Fibroblast of villous mesenchyme (primary cell): ENCODE data around the gene TOX4. TPM values are rescaled to one million over a fixed set of nuclear protein-coding genes. Genes with fewer than 3 reads are reported as not detected.

Experiments used
- DNase-seq: peaks from one replicate; pipeline ENCODE4 v3.0.0-alpha.2; 2010; ENCODE audit warnings: low read depth
- H3K4me3 ChIP-seq: 2 replicates; pipeline ENCODE4 v1.5.1; 2011; ENCODE audit warnings: low read depth, mild to moderate bottlenecking, low read length
- total RNA-seq: library from RNA; depleted of rRNA; stranded (reverse); fragments of >200 nt; gene quantifications from 2 replicates; pipeline ENCODE4 v1.2.3, GENCODE V29; 2012
- TF ChIP-seq, protein P1 (sequence below): IDR thresholded peaks from 2 replicates; pipeline ENCODE4 v1.5.1; 2012; ENCODE audit warnings: low read depth, mild to moderate bottlenecking, low read length; ENCODE audit not compliant: insufficient read depth

Gene TOX4
- total RNA-seq, 1 donor, result 39.3 TPM

GRCh38 chr14:21525962-21526671 lies 49.1 kb downstream of the TOX4 start, which contains the start of gene SALL2:
SALL2 (minus strand) TSS chr14:21526346; CDS start chr14:21526127, 219 bp downstream.
- DNase-seq, result peak; percentile 70
- TF ChIP-seq, protein P1, sequence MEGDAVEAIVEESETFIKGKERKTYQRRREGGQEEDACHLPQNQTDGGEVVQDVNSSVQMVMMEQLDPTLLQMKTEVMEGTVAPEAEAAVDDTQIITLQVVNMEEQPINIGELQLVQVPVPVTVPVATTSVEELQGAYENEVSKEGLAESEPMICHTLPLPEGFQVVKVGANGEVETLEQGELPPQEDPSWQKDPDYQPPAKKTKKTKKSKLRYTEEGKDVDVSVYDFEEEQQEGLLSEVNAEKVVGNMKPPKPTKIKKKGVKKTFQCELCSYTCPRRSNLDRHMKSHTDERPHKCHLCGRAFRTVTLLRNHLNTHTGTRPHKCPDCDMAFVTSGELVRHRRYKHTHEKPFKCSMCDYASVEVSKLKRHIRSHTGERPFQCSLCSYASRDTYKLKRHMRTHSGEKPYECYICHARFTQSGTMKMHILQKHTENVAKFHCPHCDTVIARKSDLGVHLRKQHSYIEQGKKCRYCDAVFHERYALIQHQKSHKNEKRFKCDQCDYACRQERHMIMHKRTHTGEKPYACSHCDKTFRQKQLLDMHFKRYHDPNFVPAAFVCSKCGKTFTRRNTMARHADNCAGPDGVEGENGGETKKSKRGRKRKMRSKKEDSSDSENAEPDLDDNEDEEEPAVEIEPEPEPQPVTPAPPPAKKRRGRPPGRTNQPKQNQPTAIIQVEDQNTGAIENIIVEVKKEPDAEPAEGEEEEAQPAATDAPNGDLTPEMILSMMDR, result no peak
- H3K4me3 ChIP-seq, result peak within 1 kb of the TSS; percentile 81

DNA sequence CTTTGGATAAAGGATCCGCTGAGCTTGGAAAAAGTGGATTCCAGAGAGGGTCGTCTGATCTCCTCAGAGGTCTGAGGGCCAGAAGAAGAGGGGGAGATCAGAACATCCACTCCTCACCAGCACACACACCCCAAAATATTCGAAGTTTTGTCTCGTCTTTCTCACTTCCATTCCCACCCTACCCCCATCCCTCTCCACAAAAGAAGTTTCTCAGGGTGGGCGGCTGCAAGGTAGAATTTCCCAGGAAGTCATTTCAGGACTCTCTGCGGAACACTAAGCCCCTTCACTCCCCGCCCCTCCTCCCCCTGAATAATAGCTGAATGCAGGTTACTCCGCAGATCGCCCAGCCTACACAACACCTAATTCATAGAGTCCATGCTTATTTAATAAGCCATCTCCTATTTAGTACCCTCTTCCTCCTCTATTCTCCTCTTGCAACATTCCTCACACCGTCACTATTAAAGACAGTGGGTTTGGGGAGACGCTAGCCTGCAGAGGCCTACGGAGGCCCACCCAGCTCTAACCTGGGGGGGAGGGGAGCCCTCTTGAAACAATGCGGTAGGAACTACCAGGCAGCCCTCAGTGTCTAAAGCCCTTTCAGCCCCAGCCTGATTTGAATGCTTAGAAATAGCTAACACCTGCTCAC lies 49.8 kb downstream of the TOX4 start:
- H3K4me3 ChIP-seq, result peak overlapping the region; percentile 81
- TF ChIP-seq, protein P1, result no peak
- DNase-seq, result no peak

DNA sequence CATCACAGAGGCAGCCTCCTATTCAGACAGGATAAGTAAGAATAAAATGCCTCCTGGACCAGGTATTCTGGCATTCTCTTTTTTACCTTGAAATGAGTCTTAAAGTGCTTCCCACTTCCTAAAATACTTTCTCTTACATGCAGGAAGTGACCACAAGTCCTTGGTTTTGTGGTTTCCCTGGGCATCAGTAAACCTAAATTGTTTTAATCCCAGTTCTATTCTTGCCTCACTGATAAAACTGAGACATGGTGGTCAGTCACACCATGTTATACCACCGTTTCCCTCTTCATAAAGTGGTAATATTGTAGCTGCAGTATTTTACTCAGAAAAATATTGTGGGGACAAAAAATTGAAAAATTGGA lies 50.3 kb downstream of the TOX4 start:
- no peak overlapping the region for H3K4me3 ChIP-seq
- TF ChIP-seq, protein P1, result no peak
- DNase-seq, result no peak

DNA sequence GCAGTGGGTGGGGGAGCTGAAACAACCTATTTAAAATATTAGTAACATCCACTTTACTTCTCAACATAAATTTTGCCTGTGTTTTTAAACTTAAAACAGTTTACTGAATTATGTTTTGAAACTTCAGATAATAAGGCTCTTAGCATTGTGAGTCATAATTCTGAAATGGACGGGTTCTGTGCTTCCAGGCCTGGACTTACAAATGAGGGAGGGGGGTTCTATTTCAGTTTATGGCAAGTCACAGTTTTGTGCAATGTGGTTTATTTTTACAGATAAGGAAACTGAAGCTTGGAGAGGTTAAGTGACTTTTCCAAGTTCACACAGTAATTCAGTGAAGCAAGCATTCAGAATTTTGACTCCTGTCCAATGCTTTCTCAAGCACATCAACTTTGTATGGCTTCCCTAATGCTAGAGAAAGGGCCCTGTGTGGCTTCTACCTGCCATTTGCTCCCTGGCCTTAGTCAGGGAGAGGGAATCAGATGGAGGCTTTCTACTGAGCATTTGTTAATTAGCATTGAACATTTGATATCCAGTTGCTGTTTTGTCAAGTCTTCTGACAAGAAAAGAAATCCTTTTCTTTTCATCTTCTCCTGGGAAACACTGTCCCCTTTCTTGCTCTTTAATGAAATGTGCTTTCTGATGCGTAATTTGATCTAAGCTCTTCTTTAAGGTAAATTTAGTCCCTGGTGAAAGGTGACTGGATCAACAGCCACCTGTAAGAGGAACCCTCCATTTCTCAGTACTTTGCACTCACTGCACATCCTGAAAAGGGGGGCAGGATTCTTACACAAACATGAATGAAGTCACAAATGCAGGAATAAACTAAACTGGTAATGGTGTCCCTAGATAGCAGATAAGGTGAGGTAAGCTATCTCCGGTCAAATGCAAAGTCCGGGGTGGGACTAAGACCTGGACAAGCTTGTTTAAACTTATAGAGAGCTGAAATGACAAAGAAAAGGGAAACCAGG lies 51.7 kb downstream of the TOX4 start:
- peak; percentile 54 for DNase-seq
- TF ChIP-seq, protein P1, result no peak
- no peak overlapping the region for H3K4me3 ChIP-seq

DNA sequence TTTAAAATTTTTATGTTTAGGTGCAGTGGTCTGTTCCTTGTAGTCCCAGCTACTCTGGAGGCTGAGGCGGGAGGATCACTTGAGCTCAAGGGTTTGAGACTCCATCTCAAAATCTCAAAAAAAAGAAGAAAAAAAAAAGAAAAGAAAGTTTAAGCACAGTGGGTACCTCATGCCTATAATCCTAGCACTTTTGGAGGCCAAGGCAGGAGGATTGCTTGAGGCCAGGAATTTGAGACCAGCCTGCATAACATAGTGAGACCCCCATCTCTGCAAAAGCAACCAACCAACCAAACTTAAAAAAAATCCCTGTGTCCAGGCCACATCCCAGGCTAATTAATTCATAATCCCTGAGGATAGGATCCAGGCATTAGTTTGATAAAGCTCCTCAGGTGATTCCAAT lies 52.5 kb downstream of the TOX4 start:
- no peak for DNase-seq
- H3K4me3 ChIP-seq, result no peak overlapping the region
- TF ChIP-seq, protein P1, result no peak

DNA sequence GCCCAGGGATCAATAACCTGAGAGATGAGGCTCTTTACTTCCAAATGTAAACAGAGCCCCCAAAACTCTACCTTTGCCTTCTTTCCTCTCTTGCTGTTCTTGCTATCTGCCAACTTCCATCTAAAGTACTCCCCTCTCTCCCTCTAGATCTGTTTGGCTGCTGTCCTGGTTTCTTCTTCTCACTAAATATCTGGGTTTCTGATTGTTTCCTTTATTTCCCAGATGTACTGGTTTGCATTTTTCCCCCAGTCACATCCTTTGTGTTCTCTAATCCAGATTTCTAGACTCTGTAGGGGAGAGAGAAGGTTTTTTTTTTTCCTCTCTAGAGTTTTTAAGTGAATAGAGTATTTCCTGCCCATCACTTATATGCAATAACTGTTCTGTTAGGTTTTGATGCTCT lies 56.3 kb downstream of the TOX4 start:
- DNase-seq, result no peak
- H3K4me3 ChIP-seq, result no peak overlapping the region
- TF ChIP-seq, protein P1, result no peak
